DOHH2 (cell line): ENCODE results near the gene SUSD4.

ENCODE experiments used
- EZH2phosphoT487 ChIP-seq: fragments of 200-600 bp; sonication (generic); IDR thresholded peaks from 2 replicates; pipeline ENCODE4 v1.6.1; 2017; ENCODE audit warnings: borderline replicate concordance, mild to moderate bottlenecking, antibody characterized with exemption, low read length, moderate library complexity, mixed read lengths
- TF ChIP-seq, protein P1 (sequence below): fragments of 200-600 bp; sonication (generic); IDR thresholded peaks from one replicate; pipeline ENCODE4 v1.5.1; 2014; ENCODE audit warnings: antibody characterized with exemption, mild to moderate bottlenecking, low read depth, low read length; ENCODE audit not compliant: poor library complexity, severe bottlenecking

DNA sequence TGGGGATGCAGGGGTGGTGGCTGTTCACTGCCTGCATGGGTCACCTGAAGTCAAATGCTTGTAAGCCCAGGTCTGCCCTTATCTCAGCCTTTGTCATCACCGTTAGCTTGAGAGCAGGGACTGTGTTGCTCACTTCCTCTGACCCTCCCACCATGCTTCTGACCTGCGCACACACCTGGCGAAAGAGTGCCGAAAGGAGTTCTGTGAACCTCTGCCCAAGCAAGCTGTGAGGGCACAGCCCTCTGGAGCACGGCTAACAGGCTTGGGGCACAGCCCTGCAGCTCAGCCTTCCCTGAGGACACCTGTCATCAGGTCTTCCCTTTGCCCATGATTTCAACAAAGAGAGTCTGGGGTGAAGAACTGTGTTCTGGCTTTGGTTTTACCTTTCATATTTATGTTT, 93.8 kb downstream of the SUSD4 start:
- TF ChIP-seq, protein P1, sequence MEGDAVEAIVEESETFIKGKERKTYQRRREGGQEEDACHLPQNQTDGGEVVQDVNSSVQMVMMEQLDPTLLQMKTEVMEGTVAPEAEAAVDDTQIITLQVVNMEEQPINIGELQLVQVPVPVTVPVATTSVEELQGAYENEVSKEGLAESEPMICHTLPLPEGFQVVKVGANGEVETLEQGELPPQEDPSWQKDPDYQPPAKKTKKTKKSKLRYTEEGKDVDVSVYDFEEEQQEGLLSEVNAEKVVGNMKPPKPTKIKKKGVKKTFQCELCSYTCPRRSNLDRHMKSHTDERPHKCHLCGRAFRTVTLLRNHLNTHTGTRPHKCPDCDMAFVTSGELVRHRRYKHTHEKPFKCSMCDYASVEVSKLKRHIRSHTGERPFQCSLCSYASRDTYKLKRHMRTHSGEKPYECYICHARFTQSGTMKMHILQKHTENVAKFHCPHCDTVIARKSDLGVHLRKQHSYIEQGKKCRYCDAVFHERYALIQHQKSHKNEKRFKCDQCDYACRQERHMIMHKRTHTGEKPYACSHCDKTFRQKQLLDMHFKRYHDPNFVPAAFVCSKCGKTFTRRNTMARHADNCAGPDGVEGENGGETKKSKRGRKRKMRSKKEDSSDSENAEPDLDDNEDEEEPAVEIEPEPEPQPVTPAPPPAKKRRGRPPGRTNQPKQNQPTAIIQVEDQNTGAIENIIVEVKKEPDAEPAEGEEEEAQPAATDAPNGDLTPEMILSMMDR = no peak
- no peak for TF ChIP-seq EZH2phosphoT487
